ENCODE results near the gene PLA2G2F.

Gene PLA2G2F

GRCh38 chr1:20187103-20187812 is 48.1 kb downstream of the PLA2G2F start:
- ChIA-PET POLR2A (no interaction called here), CTCF (interaction anchor here (0.9 to 1.6 kb wide), 3 partner anchors 8 to 35 kb away, joined by 4 read pairs; no protein-coding TSS in a partner anchor)
- no peak for TF ChIP-seq CTCF (IDR thresholded peaks at IDR 0.05; ENCODE audit: insufficient read depth, low read length, missing control alignments)
- no peak for DNase-seq (ENCODE audit: low read depth, low spot score)
- H3K4me3 ChIP-seq (ENCODE audit: low read depth, low read length), result no peak overlapping the region

- no peak for TF ChIP-seq CTCF (IDR thresholded peaks at IDR 0.05; ENCODE audit: insufficient read depth, low read length, missing control alignments)
- no peak for DNase-seq (ENCODE audit: low read depth, low spot score)
- CTCF ChIA-PET, result interaction anchor here (0.9 to 1.6 kb wide), 4 partner anchors 8 to 213 kb away, joined by 4 read pairs; no protein-coding TSS in a partner anchor
- no peak overlapping the region for H3K4me3 ChIP-seq (ENCODE audit: low read depth, low read length)
- POLR2A ChIA-PET, result no interaction called here
Measured at GRCh38 chr1:20187813-20188454, 48.8 kb downstream of the PLA2G2F start.

GRCh38 chr1:20188455-20188817 is 49.3 kb downstream of the PLA2G2F start:
- CTCF ChIA-PET, result interaction anchor here (0.9 to 1.8 kb wide), 4 partner anchors 9 to 270 kb away, joined by 3 to 6 read pairs (median 4); no protein-coding TSS in a partner anchor
- no peak for DNase-seq (ENCODE audit: low read depth, low spot score)
- POLR2A ChIA-PET, result no interaction called here
- H3K4me3 ChIP-seq (ENCODE audit: low read depth, low read length), result no peak overlapping the region
- TF ChIP-seq CTCF (IDR thresholded peaks at IDR 0.05; ENCODE audit: insufficient read depth, low read length, missing control alignments), result no peak

- no peak for TF ChIP-seq CTCF (IDR thresholded peaks at IDR 0.05; ENCODE audit: insufficient read depth, low read length, missing control alignments)
- ChIA-PET CTCF (interaction anchor here (1.1 to 1.8 kb wide), 3 partner anchors 11 to 272 kb away, joined by 3 to 6 read pairs (median 3); no protein-coding TSS in a partner anchor), POLR2A (no interaction called here)
- no peak for DNase-seq (ENCODE audit: low read depth, low spot score)
- H3K4me3 ChIP-seq (ENCODE audit: low read depth, low read length), result no peak overlapping the region
Measured at GRCh38 chr1:20189664-20190063, 50.5 kb downstream of the PLA2G2F start.

GRCh38 chr1:20190256-20191160 is 51.4 kb downstream of the PLA2G2F start:
- ChIA-PET CTCF (interaction anchor here (0.7 to 6.1 kb wide), 3 partner anchors 10 to 273 kb away, joined by 3 to 72 read pairs (median 6); no protein-coding TSS in a partner anchor), POLR2A (no interaction called here)
- DNase-seq (ENCODE audit: low read depth, low spot score), result no peak
- H3K4me3 ChIP-seq (ENCODE audit: low read depth, low read length), result no peak overlapping the region
- TF ChIP-seq CTCF (IDR thresholded peaks at IDR 0.05; ENCODE audit: insufficient read depth, low read length, missing control alignments), result no peak

All from AG04449 (cell line).